ENCODE measurements around the gene AP2A1. TPM values are rescaled to one million over a fixed set of nuclear protein-coding genes. Genes with fewer than 3 reads are reported as not detected.

The AP2A1 gene
- total and polyA plus RNA-seq, 10 of the 15 experiments (the other 5 are each of a cell fraction or from before 2014, with no cell fraction given): 0.68 to 78.8 (median 33.8) TPM

GRCh38 chr19:49773663-49774350 is 7.0 kb downstream of the AP2A1 start:
- H3K9ac ChIP-seq (ENCODE audit: control insufficient read depth, insufficient read depth, low read length): no peak overlapping the region
- no peaks in the 10 kb centered on the region for H3K4me1 ChIP-seq (ENCODE audit: control insufficient read depth, insufficient read depth, low read length)
- ChIA-PET RAD21 (ENCODE audit: unreplicated experiment) (no interaction called here), CTCF (no interaction called here), POLR2A (no interaction called here), SMC1A (ENCODE audit: uncharacterized antibody, unreplicated experiment) (no interaction called here)
- no peaks in the 10 kb centered on the region for H3K27me3 ChIP-seq (replicated peaks in 1 of 2; ENCODE audit: control insufficient read depth in 2 of 2, insufficient read depth in 2 of 2, low read length in 1 of 2)
- no peak overlapping the region for H3K4me3 ChIP-seq
- no peak for ATAC-seq
- TF ChIP-seq FOS (IDR thresholded peaks at IDR 0.05; ENCODE audit: borderline replicate concordance, extremely low read depth, insufficient read length) (no peak), MXI1 (IDR thresholded peaks at IDR 0.05; ENCODE audit: low read depth, low read length) (no peak), NRF1 (conservative IDR thresholded peaks at IDR 0.05; ENCODE audit: low read depth, low read length) (no peak), ELK1 (IDR thresholded peaks at IDR 0.05; ENCODE audit: low read depth, low read length) (no peak), PML (IDR thresholded peaks at IDR 0.05; ENCODE audit: low read length) (no peak), RUNX3 (IDR thresholded peaks at IDR 0.05; ENCODE audit: low read length) (no peak), ZNF622 (IDR thresholded peaks at IDR 0.05) (no peak)
- no peak for FAIRE-seq
- in situ Hi-C loops (cut with MboI): no loop called here
- peaks cover 0 to 2% of the 10 kb centered on the region in 2 experiments; a peak in 2 of 4 replicates for H3K36me3 ChIP-seq (ENCODE audit: control insufficient read depth in 2 of 2, insufficient read depth in 2 of 2, low read length in 1 of 2)
- H3K79me2 ChIP-seq (ENCODE audit: control insufficient read depth, insufficient read depth, low read length): peaks cover 6% of the 10 kb centered on the region
- H3K4me2 ChIP-seq (ENCODE audit: control insufficient read depth, insufficient read depth): no peak overlapping the region
- no peak overlapping the region for H2AFZ ChIP-seq (ENCODE audit: control insufficient read depth, low read depth, low read length)
- BruUV-seq (replicated peaks): no TSS peak
- H3K27ac ChIP-seq (ENCODE audit: control insufficient read depth, insufficient read depth): no peak overlapping the region
- 96% methylated on average over 8 of the region's 8 CpGs for WGBS (ENCODE audit: insufficient coverage, insufficient replicate concordance, low lambda C conversion rate, missing lambda C conversion rate)
- H3K9me3 ChIP-seq (replicated peaks; ENCODE audit: control insufficient read depth, insufficient read depth, low read length): no peaks in the 10 kb centered on the region
- H4K20me1 ChIP-seq (ENCODE audit: control insufficient read depth, insufficient read depth): no peaks in the 10 kb centered on the region
- intact Hi-C loops (cut with micrococcal nuclease; ENCODE audit: unreplicated experiment): no loop called here
- no peak for DNase-seq (ENCODE audit: low read depth, low spot score)

Data from GM12878 (cell line).